NCI-H2029 treated with DMSO at 0.1 percent for 48 hours (cell line): ENCODE results near the gene MEF2C.
A peak's percentile ranks its signal among the peaks of the same experiment; 100 is the strongest.

ENCODE experiments used
- DNase-seq: peaks from one replicate; lab custom pipeline; 2025; lab: John Stamatoyannopoulos, UW

Gene MEF2C

DNA sequence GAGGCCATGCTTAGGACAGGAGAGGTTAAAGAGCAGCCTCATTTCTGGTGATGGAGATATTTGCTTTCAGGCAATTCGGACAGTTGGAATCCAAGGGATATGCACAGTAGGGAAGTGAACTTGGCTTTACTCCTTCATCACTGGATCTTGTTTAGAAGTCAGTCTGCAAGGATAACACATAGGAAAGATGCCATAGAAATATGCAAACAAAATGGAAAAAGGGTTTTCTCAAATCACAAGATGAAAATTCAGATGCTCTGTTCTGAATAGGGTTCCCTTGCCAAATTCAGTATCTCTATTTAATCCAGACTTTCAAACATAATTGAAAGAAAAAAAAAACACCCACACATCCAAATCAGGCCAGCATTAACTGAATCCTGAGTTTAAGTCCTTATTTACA, 166.9 kb downstream of the MEF2C start:
- DNase-seq: no peak

DNA sequence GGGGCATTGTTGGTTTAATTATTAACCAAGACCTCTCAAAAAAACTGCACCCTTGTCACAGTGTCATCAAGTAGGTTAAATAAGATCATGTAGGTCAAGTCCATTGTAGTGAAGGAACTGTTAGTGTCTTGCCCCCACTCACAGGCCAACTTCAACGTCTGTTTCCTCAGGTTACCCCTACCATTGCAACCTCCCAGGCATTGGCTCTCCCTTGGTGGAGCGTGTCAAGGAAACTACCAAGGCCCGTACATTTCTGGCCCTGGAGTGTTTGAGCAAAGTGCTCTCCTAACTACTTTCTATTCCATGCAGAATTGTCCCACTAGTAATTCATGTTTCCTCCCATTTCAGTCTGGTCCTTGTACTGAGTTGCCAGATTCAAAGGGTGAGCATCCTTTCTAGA, 167.5 kb downstream of the MEF2C start:
- DNase-seq: no peak

DNA sequence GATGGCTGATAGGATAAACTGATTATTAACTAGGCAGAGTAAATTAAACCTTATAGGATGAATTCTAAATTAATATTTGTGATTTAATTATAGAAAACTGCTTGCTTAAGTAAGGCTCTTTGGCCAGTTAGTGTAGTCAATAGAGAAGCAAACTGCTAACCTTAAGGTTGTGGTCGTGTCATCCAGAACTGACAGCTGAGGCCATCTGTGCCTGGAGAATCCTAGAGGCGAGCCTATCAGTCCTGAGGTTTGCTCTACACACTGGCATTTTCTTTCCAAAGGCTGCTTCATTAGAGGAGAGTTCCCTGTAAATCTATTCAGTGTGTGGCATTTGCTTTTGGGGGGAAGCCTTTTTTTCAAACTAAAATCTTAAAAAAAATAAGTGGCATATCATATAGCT, 169.2 kb downstream of the MEF2C start:
- DNase-seq: no peak

DNA sequence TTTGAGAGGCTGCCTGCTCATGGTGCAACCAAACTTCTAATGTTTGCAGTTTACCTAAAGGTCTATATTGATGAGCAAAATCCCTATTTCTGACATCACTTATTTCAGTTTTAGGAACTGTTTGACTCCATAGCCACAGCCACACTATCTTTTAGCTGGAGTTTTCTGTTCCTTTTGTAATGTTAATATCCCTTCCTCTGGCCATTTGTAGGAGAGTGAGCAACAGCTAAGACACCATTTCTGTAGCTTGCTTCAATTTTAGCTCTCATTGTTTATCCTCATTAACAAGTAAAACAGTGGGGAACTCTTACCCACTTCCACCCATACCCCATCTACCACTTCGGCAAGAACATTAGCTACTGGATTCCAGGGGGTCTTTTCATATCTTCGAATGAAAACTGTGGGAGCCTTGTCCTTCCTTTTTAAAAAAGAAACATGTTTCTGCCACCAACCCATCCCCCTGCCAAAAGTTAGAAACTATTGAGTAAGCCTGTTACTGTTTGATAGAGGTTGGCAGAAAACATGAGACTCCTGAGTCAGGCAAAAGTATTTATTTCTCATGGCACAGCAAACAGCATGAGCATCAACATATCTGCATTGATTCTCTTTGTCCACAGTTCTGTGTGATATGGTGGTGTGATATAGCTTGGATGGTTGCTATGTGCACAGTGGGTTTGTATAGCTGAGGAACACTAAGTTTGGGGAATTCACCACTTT, 174.1 kb downstream of the MEF2C start:
- no peak for DNase-seq

DNA sequence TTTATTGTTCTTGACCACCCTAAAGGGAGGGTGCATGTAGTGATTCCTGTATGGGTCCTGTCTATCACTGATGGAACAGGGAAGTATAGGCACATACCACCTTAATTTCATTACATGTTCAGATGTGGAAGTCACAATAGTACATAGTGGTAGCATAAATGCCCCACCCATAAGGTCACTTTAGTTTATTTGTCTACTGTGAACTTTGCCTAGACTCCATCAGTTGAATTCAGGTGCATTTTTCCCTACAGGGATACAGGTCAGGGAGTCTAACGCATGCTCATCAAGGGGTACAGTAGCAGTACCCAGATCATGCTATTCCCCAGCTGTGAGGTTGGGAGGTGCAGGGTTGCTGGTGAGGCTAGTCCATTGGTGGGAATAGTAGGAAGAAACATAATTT, 175.0 kb downstream of the MEF2C start:
- no peak for DNase-seq

DNA sequence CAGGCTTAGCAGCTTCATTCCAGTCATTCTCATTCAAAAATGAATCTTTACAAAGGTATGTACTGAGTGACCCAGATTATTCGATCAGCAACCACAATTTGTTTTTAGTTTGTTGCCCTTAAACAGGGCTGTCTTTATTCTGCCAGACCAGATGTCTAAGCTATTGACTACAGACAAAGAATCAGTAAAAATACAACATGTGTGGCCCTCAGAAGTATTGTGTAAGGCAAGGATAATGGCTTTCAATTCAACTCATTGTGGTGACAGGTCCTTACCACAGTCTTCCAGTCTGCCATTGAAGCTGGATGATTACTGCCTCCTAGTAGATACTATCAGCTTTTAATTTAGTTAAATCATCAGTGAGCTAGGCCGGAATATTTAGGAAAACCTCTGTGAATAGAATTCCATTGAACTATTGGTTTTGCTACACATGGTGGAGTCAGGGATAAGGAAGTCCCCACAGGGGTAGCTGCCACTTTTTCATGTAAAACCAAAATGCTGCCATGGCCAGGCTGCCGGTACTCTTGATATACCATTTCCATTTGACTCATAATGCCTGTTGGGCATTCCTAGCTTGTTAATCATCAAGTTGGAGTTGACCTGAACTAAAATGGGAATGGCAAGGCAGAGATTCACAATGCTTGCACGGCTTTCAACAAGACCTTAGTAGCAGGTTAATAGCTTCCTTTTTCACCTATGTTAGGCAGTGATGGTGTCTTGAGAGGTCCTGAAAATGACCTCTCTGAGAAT, 175.6 kb downstream of the MEF2C start:
- no peak for DNase-seq

DNA sequence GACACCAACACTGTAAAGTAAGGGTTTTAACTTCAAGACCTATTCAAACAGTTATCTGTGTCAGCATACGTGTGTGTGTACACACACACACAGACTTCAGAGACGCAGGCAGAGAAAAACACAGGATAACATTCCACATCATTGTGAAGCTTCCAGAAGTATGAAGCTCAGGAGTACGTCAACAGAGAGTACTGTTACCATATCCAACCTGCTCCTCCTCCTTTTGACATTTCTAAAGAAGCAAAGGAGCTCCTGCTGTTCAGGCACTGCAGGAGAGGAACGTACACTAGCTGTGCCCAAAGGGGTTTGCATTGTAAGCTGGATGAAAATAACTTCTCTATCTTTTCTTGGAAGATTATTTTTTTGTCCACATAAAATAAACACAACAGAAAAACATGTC, 180.7 kb downstream of the MEF2C start:
- DNase-seq: no peak

DNA sequence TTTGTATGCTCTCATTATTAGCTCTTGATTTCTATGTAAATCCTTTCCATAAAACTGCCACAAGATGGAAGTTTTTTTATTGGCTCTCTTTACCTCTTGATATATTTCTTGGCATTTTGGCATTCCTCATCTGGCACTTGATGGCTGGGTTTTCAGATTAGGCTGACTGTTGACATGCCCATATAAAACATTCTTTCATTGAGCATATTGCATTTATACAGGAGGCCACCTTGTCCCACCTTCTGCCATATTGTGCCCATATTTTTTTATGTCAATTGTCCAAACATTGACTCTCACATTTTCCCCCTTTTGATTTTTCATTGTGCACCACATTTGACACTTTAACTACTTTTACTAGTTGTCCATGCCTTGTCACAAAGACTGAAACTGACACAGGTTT, 182.9 kb downstream of the MEF2C start:
- DNase-seq: no peak

DNA sequence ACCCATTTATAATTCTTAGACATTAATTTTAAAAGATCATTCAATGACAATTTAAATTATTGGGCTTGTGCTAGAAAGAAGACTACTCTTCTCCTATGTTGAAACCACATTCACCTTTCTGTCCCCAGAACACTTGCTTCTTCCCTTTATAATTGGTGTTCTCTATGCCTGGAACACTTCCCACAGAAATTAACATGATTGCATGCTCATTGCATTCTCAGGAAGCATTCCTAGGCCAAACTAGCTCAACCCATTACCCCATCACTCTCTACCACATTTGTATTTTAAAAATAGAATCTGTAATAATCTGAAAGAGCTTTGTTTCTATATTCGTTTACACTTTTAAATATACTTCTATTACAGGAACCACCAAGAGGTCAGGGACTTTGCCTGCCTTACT, 184.7 kb downstream of the MEF2C start:
- no peak for DNase-seq

DNA sequence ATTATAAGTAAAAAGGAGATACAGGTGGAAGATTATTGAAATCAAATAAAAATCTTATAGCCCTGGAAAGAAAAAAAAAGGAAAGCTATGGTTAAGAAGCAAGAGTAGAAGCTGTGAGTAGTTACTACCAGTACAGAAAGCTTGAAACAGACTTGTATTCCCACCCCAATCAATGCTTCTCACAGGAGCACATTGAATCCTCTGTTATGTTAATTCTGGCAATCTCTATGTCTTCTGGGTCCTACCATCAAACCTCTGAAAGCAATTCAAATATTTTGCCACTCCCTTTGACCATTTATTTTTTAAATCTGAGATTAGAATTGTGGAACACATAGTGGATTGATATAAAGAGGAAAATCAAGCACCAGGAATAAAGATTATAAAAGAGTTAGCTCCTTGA, 186.5 kb downstream of the MEF2C start:
- DNase-seq: no peak

DNA sequence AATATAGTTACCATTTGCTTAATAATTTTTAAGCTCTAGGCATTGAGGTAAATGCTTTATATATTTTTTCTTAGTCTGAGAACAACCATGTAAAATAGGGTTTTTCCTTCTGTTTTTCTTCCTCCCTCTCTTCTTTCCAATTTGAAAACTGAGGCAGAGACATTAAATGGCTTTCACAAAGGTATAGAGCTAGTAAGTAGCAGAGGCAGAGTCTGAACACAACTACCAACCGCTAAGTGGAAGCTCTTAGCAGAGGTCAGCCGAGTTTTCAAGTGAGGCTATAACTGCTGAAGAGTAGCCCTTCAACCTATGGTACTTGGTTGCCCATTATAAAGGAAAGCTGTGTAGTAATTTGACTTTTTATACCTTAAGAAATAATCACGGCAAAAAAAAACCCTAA, 187.1 kb downstream of the MEF2C start:
- no peak for DNase-seq

DNA sequence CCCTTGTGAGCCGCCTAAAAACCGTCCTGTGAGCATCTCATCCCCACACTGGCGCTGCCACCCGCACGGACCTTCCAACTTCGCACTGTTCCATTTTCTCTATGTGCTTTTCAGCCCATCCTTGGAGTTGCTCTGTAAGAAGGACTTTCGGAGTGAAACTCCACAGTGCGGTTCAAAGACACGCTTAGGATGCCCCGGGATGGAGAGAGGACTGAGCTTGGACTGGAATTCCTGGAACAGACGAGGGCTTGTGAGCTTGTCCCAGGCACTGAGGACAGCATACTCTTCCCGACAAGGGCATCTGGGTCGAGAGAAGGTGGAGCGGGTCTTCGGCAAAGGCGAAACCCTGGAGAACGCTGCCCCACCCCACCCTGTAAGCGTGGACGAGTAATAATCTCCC, 187.8 kb downstream of the MEF2C start:
- DNase-seq: no peak

DNA sequence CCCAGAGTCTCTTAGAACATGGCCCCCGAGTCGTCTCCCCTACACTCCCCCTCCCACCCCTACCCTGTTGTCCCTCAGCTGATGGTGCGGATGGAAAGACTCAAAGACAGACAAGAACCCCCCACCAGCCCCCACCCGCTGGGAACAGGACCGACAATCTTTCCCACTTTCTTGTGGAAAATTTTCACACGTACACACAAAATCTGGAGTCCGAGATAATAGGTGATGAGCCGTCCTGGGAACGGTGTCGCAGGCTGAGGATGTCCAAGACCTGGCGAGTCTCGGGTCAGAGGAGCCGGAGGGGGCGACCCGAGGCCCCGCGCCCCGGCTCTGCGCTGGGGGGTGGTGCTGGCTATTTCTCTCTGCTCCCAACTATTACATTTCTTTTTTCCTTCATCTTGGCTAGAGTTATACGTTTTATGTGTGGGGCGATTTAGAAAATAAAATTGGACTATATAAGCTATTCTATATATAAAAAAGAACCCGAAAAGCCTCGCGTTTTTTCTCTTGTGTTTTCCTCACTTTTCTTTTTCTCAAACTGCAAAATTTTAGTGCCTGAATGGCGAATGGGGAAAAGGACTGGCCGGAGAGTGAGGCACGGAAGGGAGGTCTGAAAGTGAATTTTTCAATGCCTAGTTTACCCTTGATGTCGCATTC, 188.8 kb downstream of the MEF2C start:
- no peak for DNase-seq

DNA sequence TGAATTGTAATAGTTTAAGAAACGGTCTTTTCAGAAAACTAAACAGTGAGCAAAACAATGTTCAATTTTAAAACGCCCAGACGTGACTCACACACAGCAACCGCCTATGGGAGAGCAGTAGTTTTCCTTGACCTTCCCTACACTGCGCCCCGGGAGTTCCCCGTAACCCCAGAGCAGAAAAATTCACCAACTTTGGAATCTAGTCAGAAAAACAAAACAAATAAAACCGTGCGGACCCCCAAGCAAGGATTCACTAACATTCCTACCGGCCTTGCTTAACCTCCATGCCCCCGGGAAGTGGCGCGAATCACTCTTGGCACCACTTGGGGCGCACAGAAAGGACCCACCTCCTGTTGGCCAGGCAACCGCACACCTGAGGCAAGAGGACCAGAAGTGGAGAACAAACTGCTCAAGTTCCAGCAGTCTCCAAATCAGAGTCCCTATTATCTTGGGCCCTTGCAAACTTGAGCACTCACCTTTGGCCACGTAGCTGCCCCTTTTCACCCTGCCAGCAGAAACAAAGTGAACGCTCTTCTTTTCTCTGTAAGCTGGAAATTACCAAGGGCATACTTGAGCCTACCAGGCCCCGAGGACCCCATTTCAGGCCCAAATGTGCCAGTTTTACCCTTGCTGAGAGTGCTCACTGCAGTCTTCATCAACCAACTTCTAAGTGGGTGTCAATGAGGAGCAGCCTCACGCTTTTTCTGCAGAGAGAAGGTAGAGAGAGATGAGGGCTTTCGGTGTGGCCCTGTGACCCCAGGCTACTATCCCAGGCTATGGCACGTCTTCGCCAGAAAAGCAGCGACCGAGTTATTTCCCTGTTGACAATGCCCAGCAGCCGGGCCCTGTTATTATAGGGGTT, 189.7 kb downstream of the MEF2C start:
- no peak for DNase-seq

DNA sequence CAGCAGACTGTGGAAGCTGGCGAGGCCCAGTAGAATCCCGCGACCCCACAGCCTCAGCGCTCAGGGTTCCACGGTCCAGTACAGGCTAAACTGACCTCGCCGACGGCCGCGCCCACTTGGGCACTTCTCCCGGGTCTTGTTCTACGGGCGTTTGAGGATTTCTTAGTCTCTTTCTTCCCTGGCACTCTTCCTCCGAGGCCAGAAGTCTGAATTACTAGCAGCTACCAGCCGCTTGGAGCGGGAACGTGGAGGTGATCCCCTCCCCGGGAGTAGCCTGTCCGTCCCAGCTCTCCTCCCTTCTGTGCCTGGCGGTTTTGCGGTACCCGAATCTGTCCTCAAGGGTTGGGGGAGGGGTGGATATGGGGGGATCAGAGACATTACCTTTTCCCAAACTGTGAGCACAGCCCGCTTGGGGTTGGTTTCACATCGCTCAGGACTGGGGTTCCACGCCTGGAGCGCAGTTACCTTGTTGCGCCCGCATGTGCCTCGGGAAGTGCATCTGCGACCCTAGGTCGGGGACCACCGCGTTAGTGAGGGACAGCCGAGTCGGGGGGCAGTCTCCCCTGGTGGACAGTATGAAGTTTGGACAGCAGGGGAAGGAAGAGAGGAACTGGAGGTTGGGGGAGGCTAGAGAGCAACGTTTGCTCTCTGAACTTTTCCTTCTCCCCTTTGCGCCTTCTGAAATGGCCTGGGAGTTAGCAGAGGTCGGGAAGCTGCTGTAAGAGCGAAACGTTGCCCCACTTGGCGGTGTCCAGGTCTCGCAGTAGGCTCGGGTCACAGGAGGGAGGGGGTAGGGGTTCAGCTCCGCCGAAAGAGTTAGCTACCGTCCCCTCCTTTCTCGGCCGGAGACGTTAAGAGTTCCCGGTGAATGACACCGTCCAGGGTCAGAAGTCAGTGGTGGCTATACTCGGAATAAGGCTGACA, 190.8 kb downstream of the MEF2C start:
- no peak for DNase-seq

DNA sequence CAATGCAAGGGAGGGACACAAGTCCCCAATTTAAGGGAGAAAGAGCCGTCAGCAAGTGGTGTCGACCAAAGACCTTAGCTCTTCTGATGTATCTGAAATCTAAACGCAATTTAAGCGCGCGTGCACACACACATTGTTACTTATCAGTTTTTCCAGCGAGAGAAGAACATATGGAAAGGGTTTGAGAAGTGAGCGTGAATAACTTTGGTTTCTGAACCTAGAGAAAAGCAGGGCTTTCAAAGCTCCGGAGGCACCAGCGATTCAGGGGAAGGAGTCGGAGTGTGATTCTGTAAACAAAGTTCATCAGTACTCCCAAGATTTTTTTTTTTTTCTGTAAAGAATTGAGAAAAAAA, 191.8 kb downstream of the MEF2C start:
- no peak for DNase-seq

DNA sequence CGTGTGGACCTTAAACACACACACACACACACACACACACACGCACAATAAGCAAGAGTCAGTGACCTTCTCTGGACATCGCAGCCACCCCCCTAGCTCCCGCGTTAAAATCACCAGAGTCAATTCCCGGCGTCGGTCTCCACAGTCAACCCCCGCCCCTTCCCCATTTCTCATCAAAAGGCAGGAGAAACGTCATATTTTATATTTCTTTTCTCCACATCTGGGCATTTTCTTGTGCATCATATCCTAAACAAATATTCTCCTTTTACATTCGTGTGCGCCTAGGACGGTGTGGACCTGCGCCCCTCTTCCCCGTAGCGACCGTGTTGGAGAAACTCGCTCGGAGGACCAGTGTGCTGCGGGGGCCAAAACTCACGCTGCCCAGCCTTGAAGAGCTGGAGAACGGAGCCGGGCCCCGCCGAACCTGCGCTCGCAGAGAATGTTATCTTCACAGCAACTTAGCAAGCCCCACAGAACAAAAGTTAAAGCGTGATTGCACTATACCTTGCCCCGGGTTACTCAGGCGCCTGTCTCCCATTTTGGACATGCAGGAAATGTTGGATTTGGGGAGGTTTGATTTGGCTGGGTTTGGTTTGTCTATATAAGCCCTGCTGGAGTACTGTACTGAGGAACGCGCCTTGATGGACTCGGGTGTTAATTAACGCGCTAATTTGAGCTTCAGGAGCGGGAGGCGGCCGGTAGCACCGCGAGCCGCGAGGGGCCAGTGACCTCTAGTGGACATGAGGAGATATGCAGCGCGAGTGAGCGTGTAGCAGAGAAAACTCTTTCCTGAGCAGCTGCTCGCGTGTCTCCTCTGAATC, 192.4 kb downstream of the MEF2C start:
- DNase-seq: peak; percentile 47

DNA sequence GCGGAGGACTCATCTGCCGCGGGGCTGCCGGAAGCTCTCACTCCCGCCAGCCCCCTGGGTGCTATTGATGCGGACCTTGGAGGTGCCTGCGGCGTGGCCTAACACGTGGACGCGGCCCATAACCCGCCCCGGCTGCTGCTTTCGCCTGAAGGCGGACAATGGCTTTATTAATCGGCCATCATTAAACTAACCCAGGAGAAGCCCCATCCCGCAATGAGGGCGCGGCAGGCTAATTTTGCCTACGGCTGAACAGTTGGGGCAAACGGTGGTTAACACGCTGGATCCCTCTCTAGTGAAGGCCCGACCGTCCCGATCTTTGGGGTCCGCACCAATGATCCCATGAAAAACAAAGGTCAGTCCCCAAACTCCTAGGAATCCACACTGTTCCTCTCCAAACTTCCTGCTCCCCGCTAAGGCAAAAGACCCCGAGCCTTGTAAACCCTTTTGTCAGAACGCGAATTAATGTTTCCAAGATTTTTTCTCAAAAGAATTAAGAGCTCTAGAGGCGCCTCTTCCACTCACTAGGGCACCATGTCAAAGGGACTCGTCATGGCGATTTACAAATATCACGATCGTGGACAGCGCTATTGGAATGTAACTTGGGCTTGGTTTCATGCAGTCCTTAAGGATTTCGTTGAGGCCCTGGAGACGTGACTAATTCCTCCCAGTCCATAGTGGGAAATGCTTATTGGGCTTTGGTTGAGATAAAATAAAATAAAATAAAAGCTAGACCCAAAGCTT, 193.1 kb downstream of the MEF2C start:
- DNase-seq: no peak

DNA sequence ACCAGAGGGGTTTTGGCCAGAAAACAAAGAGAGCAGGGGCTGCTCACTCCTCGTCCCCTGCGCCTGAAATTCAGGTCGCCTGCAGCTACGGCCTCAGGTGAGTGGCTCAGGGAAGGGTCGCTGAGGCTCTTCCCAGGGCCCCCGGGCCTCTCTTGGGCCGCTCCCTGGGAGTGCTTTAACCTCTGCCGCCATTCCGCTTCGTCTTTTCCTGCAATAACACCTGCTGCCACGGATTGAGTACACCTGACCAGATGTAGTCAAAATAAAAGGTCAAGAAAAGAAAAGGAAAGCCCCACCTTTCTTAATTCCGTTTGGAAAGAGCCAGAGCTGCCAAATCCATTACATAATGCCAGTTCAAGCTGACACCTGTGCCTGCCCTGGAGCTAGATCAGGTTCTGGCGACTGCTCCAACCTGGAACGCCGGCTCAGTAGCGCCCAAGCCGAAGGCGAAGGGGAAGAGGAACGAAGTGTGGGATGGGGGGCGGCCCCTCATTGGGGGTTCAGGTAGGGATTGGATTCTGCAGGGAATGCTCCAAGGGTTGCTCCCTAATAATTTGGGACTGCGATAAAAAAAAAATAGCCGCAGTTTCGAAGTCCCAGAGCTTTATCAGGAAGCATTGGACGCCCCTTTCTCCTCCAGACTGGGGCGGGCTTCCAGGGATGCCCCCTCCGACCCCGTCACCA, 193.9 kb downstream of the MEF2C start:
- DNase-seq: no peak
